LHCN-M2 (cell line): ENCODE data around the gene CD248. TPM values are rescaled to one million over a fixed set of nuclear protein-coding genes. Genes with fewer than 3 reads are reported as not detected.

Source experiments
- DNase-seq: peaks from one replicate; pipeline ENCODE4 v3.0.0-alpha.2; 2012; ENCODE audit warnings: low read depth
- total RNA-seq: library from RNA; depleted of rRNA; stranded (reverse); fragments of >200 nt; gene quantifications from 2 replicates; pipeline ENCODE4 v1.2.3, GENCODE V29; 2014

Gene CD248
- total RNA-seq, 1 experiment from 2014 or later, result 0.06 TPM

- DNase-seq, result no peak
Observed at GRCh38 chr11:66341502-66342126, 24.8 kb upstream of the CD248 start.

GRCh38 chr11:66340596-66341501 is 24.0 kb upstream of the CD248 start:
- DNase-seq, result no peak

- no peak for DNase-seq
Observed at GRCh38 chr11:66339686-66340483, 23.0 kb upstream of the CD248 start.

GRCh38 chr11:66339162-66339675 is 22.4 kb upstream of the CD248 start:
- no peak for DNase-seq

GRCh38 chr11:66338276-66339161 is 21.7 kb upstream of the CD248 start:
- no peak for DNase-seq

- peak; percentile 75 for DNase-seq
Observed at GRCh38 chr11:66337103-66337899, 20.5 kb upstream of the CD248 start.

GRCh38 chr11:66336234-66337102 is 19.6 kb upstream of the CD248 start, which contains the start of gene RIN1:
Gene RIN1, minus strand, starts transcription at chr11:66336434. Its CDS starts 32 bp downstream, at chr11:66336402.
- DNase-seq, result peak; percentile 100

GRCh38 chr11:66335531-66336233 is 18.8 kb upstream of the CD248 start:
- peak; percentile 78 for DNase-seq

GRCh38 chr11:66334605-66335442 is 18.0 kb upstream of the CD248 start:
- no peak for DNase-seq

- DNase-seq, result no peak
Observed at GRCh38 chr11:66333896-66334604, 17.2 kb upstream of the CD248 start.

- DNase-seq, result no peak
Observed at GRCh38 chr11:66333220-66333877, 16.5 kb upstream of the CD248 start.

- no peak for DNase-seq
Observed at GRCh38 chr11:66332371-66333219, 15.8 kb upstream of the CD248 start.

GRCh38 chr11:66331542-66332370 is 14.9 kb upstream of the CD248 start:
- no peak for DNase-seq

GRCh38 chr11:66330931-66331330 is 14.1 kb upstream of the CD248 start:
- DNase-seq, result no peak
